SKM-1 treated with dmso at 0.1 percent for 144 hours (cell line): ENCODE results near the gene IER5L.
"Not testable (repeated sequence)": the region's sequence is repeated elsewhere in the genome, so short reads cannot be mapped to it uniquely, and the experiment has no call there.

Experiments used
- DNase-seq: peaks from one replicate; lab custom pipeline; 2025; ENCODE audit not compliant: unreplicated experiment; lab: John Stamatoyannopoulos, UW

Gene IER5L

DNA sequence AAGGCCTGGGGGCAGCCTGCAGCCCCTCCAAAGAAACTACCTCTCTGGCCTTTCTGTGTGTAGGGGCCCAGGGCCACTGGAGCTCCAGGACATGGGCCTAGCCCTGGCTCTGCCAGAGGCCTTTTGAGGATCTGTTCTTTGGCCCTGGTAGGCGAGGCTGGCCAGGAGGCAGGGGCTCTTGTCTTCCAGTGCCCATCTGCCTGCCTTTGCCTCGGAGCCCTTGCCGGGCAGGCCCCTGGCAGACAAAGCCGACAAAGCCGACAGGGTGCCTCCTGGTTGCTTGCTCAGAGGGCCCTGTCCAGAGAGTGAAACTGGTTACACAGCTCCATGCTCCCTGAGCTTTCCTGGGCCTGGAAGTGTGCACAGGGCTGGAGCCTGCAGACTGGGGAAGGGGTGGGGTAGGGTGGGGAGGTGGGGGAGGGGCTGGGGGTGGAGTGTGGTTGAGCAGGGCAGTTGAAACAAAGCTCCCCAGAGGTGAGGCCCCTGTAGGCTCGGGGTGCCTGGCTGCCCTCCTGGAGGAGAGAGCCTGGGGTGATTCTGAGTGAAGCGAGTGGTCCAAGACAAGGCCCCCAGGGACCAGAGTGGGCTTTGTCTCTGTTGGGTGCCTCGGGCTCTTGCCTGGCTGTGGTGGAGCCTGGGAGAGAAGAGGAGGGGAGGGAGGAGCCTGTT lies 37.5 kb downstream of the IER5L start:
- no peak for DNase-seq

DNA sequence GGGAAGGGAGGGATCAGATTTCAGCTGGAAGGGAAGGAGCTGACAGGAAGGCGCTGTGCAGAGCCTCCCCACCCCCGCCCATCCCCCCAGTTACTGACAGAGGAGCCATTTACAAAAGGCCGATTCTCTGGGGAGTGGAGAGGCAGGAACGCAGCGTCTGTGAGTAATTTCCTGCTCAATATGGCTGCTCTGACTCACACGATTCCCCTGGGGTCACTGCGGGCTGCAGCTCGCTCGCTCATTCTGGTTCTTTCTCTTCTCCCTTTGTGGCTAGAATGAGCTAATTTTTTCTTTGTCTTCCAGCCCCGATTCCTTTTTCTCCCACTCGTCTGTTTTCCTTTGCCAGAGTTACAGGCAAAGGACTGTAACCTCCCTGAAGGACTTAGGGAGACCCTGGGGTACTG lies 38.1 kb downstream of the IER5L start:
- DNase-seq, result peak; percentile 84

DNA sequence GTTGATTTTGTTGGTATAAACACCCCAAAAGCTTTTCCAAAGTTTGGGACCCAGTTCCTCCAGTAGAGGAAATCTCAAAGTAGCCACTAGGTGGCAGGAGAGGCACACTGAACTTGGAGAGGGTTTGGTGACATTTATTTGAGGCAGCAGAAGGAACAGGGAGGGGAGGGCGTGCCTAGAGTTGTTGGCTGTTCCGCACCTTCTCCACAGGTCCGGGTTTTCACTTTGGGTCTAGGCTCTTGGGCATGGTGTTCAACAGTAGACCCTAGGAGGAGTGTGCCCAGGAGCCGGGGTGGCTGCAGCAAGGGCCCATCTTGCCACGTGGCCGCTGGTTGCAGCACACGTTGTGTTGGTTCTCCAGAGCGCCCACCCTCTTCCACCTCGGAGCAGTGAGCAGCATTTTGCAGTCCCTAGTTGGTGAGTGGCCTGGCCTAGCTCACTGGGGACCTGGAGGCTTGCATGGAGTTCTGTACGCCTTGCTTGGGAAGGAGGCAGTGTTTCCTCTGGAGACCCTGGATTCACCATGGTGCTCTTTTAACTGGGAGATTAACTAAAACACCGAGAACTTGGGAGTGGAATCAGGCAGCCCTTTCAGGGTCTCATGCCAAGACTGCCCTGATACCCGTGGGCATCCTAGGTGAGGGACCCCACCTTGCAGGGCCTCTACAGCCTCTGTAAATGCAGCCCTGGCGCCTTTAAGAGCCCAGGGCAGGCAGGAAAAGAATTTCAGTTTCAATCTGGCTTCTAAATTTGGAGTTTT lies 38.6 kb downstream of the IER5L start:
- DNase-seq, result peak; percentile 79

DNA sequence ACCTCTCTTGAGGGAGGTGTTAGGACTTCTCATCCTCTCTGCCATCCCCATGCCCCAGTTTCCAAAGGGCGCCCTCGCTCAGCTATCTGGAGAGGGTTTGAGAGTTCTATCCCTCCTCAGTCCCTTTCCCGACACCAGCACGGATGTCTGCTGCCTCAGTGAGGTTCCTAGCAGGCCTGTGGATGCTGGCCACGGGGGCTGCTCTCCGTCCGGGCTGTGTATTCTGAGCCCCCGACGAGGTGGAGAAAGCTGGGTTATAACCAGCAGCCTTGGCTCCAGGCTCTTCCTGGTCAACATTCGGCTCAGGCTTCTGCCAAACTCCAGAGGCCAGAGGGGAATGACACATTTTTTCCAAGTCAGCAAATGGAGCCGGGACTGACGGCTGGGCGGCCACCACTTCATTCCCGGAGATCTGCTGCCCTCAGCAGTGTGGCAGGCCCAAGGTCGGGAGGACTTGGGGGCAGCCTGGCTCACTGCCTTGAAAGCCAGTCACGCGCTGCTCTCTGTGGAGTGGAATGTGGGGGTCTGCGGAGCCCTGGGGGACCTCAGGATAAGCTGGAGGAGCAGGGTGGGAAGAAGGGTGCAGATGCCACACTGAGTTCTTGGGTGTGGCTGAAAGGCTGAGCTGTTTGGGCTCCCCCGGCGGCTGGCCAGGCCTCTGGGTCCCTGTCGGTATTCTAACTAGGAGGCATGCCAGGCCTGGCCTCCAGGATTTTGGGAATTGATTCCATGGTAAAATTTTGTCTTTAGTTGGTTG lies 39.4 kb downstream of the IER5L start:
- no peak for DNase-seq

DNA sequence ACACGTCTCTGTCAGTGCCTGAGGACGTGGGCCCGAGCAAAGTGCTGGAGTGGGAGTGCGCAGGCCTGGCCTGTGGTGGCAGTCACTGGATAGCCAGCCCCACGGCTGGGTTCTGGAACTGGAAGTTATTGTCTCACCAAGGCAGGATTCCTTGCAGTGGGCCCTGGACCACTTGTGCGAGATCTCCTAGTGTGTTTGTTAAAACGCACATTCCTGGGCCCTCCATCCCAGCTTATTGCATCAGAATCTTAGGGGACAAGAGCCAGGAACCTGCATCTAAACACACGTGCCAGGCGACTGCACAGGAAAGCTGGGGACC lies 40.0 kb downstream of the IER5L start:
- DNase-seq, result no peak

DNA sequence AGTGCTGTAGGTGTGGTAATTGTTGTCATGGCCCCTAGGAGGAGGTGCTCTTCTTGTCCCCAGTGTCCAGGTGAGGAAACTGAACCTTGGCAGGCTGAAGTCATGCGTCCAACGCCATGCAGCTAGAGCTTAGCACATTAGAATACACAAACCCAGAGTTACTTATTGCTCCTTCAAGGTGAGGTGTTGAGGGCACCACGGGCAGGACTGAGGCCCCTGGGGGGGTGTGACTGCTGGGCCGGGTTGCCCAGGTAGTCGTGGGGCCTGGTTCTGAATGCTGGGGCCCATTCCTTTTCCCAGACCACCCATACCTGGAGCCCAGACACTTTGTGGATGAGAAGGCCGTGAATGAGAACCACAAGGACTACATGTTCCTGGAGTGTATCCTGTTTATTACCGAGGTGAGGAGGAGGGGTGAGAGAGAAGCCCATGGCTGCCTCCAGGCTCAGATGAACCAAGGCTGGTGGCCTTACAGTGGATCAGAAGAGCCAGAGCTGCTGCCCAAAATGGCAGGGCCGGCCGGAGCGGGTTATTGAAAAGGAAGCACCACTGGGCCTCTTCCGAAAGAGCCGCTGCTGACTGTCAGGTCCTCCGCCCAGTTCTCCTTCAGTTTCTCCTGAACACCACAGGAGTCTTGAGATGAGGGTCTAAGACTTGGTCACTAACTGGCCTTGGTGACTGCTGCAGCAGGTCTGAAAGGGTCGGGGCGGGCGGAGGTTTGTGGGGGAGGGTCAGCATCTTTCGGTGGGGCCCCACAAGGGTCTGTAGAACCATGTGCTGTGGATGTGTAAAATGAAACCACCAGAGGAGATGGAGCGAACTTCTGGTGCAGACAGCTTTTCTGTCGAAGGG lies 40.5 kb downstream of the IER5L start:
- no peak for DNase-seq

DNA sequence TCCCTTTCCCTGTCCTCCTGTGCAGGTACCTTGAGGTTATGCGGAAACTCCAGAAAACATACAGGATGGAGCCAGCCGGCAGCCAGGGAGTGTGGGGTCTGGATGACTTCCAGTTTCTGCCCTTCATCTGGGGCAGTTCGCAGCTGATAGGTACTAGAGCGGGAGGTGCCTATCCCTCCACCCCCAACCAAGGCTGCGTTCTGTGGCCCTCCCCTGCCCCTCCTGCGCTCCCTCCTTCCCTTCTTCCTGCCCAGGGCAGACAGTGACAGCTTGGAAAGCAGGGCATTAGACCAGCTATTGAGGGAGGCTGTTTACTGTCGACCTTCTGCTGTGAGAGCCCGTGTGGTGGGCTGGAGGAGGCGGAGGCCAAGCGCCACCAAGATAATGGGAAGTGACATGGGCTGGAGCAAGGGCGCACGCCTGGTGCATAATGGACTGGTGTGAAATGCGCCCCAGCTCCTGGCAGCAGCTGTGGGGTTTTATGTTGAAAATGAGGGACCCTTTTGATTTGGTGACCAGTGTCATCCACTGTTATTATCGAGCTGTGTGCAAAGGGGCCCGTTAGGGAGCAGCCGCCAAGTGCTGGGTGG lies 41.5 kb downstream of the IER5L start:
- no peak for DNase-seq

DNA sequence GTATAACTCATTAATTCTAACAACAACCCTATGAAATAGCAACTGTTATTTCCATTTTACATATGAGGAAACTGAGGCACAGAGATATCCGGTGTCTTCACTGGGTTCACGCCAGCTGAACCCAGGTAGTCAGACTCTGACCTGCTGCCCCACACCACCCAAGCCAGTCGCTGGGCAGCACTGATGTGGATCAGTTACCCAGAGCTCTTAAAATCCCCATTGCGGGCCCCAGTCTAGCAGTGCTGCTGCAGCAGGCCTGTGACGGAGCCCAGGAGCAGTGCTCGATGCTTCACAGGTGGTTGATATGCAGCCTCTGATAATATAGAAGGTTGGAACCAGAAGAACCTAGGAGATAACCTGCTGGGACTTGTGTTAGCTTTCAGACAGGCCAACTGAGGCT lies 42.6 kb downstream of the IER5L start:
- no peak for DNase-seq

DNA sequence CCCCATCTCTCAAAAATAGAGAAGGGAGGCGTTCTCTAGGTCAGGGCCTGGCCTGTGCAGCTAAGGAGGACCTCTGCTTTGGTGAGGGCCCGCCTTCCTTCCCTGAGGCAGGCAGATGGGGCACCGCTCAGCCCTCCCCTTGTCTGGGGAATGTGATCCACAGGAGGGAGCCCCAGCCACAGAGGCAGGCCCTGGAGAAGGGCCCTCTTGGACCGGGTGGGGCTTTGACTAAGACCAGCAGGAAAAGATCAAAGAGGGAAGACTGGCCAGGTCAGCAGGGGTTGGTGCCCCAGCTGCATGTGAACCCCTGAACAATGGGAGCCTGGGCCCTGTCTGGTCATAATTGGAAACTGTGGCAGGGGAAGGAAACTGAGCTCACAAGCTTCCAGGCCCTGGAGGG lies 45.0 kb downstream of the IER5L start:
- DNase-seq, result no peak

DNA sequence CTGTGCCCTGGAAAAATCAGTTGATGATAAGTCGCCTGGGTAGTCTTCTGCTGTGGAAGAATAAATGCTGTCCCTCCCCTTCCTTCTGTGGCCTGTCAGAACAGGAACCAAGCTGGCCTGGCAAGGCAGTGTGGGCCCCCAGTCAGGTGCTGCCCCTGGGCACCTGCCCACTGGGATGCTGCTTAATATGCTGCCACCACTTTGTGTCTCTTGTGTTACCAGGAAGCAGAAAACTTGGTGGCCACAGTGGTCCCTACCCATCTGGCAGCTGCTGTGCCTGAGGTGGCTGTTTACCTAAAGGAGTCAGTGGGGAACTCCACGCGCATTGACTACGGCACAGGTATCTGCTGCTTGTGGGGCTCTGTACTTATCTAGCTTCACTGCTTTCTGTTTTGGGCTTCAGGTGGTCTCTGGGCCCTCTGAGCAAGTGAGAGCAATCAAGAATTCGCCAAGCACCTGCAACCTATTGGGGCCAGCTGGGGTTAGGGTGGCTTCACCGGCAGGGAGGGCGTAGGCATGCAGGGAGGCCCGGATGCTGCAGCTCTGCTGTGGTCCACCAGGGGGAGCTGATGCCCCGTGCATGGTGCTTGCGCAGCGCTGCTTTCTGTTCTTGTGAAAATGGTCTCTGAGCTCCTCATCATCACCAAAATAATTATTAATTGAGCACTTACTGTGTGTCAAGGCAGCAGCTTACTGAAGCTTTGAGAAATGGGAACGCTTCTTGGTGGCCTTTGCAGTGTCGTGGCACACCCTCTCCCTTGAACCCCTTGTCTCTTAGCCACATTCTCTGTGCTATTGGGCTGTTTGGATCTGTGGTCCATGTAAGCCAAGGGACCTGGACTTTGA lies 46.5 kb downstream of the IER5L start:
- DNase-seq, result peak; percentile 44

DNA sequence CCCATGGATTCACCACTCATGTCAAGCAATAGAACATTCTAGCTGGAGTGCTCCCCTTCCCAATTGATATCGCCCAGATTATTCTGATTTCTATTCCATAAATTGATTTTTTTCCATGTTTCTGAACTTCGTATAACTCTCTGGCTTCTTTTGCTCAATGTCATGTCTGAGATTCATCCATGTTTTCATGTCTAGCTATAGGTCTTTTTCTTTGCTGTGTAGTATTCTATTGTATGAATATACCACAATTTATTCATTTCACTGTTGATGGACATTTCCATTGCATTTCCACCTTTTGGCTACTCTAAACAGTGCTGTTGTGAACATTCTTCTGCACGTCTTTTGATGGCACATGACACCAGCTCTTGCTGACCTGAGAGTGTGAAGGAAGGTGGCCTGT lies 47.3 kb downstream of the IER5L start:
- DNase-seq, result no peak

DNA sequence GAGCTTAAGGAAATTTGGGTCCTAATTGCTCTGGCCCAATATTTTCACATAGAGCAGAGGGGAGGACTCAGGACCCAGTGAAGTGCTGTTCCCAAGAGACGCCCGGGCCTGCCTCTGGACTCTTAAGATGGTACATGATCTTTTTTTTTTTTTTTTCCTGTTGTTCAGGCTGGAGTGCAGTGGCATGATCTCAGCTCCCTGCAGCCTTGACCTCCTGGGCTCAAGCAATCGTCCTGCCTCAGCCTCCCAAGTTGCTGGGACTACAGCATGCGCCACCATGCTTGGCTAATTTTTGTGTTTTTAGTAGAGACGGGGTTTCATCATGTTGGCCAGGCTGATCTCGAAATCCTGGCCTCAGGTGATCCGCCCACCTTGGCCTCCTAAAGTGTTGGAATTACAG lies 47.8 kb downstream of the IER5L start:
- not testable (repeated sequence) for DNase-seq

DNA sequence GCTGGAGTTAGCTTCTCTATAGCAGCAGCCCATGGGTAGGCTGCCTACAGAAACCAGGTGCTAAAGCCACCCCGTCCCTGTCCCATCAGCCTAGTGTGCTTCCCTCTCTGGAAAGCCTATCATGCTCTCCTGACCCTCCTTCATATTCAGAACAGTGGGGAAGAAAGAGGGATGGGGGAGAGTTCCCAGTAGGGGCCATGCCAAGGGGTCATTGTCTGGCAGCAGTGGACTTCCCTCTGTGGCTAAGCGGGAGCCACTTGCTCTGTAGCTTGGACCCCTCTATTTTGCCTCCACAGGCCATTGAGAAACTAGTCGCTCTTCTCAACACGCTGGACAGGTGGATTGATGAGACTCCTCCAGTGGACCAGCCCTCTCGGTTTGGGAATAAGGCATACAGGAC lies 49.4 kb downstream of the IER5L start:
- no peak for DNase-seq

DNA sequence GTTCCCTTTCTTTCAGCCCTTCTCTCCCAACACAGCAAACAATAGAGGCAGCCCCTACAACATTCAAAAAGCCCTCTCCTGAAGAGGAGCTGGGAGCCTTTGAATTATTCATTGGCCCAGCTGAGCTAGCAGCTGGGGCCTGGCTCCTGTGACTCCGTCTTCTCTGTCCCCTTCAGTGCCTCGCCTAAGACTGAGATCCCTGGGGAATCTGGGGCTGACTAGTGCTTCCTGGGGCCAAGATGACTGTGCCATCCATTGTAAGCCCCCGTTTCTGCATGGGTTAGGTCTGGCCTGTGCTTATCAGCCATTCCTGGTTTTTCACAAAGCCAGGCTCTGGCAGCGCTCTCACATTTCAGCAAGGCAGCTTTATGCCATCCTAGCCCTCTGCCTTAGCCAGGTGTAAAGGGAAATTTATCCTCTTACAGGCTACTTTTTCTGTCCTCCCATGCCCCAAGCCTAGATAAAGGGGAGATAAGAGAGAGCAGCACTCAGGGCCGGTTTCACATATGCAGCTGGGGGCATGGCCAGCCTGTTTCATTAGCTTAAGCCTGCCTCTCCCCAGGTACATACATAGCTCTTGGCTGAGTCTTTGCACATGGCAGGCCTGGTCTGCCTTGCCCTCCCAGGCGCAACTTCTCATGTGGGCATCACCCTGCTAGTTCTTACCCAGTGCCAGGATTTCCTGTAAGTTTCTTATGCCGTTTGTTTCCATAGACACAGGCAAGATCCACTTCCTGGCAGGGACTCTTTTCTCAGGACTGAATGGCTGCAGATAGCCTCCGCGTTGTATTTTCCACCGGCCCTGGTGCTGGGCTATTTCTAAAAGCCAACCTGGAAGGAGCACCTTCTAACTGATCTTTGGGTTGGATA lies 51.1 kb downstream of the IER5L start:
- DNase-seq, result no peak
